Limb (tissue), 2 donors: Measurements from ENCODE around the gene LGALS8.

ENCODE experiments used
- DNase-seq, 2 donors: peaks; one replicate each; pipeline ENCODE4 v3.0.0-alpha.2; 2016; ENCODE audit errors: extremely low spot score in 2 of 2

The LGALS8 gene

GRCh38 chr1:236509203-236509602 lies 14.6 kb upstream of the LGALS8 start:
- no peak for DNase-seq

DNA sequence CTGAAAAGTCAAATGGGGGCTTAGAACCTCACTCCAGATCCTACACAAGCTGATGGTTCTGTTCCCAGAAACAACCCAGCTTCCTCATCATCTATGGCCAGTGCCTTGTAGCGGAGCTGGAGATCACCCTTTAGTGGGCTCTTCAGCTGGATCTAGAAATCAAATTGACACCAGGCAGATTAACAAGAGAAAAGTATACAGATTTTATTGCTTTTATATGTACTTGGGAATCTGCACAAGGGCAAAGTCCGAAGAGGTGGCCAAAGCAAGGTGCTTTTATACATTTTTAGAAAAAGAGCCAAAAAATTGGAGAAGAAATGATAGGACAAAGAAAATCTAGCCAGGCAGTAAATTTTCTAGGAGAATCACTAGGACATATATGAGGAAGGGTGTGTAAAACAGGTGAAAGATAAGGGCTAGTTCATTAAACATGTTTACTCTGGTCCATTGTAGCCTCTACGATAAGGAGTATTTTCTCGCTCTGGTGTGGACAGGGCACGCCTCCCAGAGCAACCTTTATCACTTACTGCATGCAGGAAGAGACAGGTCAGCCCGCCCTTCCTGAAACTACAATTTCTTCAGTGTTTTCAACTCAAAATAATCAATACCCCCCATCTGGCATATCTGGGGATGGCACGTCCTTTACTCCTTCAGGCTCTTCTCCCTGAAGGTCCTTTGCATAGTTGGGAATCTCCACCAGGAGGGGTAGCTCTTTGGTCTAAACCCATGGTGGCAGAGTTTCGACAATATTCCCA lies 14.0 kb upstream of the LGALS8 start:
- no peak for DNase-seq

GRCh38 chr1:236511735-236512418 lies 11.9 kb upstream of the LGALS8 start:
- DNase-seq: no peak

- no peak for DNase-seq
Measured at GRCh38 chr1:236514703-236515442, 8.9 kb upstream of the LGALS8 start.

- peak in 1 of 2 donors; percentile 28 for DNase-seq
Measured at GRCh38 chr1:236515443-236515958, 8.3 kb upstream of the LGALS8 start.

GRCh38 chr1:236516929-236517704 lies 6.7 kb upstream of the LGALS8 start:
- DNase-seq: no peak

DNA sequence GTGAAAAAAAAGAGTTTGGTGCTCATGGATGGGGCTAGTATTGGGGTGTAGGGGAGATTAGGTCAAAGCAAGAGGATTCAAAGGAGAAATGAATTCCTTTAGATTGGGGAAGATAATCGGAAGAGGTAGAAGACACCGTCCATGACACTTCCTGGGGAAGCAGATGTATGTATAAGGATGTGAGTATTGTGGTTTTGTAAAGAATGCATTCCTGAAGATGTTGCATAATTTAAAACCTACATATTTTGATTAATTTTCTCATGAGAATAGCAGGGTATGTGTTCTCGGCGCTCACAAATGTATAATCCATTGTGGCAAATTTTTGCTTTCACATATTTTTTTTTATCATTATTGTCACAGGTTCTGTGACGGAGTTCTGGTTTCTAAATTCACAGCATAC lies 5.5 kb upstream of the LGALS8 start:
- no peak for DNase-seq

DNA sequence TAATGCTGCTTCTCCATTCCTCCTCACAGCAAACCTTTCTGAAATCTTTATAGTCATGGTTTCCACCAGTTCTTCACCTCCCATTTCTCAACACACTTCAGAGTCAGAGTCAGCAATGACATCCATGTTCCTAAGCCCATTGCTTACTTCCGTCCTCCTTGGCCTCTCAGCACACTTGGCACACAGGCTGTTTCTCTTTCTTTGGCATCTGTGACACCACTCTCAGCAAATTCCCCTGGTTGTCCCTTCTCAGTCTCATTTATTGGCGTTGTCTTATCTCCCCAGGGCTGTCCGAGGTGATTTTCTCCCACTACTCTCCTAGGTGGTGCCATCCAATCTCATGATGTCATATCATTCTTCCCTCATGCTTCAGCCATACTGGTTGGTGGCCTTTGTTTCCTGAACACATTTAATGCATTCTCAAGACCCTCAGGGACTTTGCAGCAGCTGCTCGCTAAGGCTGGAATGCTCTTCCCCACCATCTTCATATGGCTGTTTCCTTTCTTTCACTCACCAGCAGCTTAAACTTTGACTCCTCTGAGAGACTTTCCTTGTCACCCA lies 3.3 kb upstream of the LGALS8 start:
- no peak for DNase-seq

DNA sequence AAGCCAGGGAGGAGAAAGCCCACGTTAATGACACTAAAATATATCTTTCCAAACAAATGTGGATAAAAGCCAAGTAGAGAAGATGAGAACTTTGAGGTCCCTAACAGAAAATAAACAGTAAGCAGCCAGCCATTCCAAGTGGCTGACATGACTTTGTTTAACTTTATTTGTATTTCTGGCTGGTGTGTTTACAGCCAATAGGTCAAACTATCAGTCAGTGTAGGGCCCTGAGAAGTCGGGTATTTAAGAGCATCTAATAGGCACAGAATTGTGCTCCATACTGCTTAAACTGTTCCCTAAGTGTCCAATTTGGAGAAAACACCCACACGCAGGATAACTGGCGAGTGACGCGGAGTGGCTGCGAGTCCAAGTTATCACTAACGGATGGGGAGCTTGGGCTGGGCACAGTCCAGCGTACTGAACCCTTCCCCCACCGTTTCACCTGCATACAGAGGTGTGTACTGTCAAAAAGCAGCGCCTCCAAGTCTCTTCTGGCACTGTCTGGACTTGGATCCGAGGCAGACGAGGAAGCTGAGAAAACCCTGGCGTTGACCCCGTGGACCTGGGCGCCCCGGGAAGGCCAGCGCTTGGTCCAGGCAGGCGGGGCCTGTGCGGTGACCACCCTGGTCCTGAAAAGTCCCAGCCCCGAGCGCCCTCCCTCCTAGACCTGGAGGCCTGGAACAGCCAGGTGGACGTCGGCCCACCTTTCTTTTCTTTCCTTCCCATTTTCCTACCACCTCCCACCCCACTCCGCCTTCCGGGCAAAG lies 662 bp upstream of the LGALS8 start:
- DNase-seq: no peak

- DNase-seq: peak; percentile 68 to 70
Measured at GRCh38 chr1:236524142-236524894, 536 bp downstream of the LGALS8 start.

GRCh38 chr1:236524895-236525184 lies 1.1 kb downstream of the LGALS8 start:
- DNase-seq: no peak

- no peak for DNase-seq
Measured at GRCh38 chr1:236526079-236526478, 2.3 kb downstream of the LGALS8 start.

- DNase-seq: no peak
Measured at GRCh38 chr1:236530286-236530685, 6.5 kb downstream of the LGALS8 start.

DNA sequence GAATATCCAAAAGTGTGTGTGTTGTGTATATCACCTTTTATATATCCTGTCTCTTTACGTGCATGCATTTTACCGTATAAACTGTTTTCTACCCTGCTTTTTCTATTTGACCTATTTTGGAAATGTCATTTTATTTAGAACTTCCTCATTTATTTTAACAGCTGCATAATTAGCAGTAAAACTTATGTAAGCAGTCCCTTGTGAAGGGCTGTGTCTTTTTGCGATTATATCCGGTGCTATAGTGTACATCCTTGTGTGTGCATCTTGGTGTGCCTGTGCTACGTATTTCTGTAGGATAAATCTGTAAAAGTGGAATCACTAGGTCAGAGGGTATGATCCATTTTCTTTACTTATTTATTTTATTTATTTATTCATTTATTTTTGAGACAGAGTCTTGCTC lies 7.2 kb downstream of the LGALS8 start:
- DNase-seq: no peak

DNA sequence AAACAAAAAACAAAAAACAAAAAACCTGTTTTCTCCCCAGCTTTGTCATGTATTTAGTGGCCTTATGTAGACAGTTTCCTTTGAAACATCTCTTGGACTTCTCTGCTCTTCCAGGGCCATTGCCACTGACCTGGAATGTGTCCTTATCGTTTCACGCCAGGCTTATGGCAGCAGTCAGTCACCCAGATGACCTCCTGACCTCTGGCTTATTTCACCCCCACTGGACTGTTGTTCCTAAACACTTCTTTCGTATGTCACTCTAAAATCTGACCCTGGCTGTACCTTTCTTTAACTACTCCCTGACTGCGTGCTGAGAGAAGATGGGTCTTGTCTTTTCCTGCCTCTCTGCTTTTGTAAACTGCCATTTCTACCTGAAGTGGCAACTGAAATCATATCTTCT lies 9.1 kb downstream of the LGALS8 start:
- no peak for DNase-seq

GRCh38 chr1:236534151-236534651 lies 10.4 kb downstream of the LGALS8 start:
- no peak for DNase-seq

DNA sequence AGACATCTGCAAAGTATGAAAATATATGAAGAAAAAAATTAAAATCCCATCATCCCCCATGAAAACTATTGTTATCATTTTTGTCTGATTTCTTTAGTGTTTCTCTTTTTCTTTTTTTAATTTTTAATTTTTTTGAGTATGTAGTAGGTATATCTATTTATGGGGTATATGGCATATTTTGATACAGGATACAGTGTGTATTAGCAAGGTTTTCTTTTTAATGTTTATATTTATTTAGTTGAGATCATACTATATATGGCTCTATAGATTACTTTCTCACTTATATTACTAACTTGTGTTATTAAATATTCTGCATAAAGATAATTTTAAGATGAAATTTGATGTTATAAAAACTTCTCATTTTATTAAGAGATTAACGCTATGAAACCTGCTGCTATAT lies 11.4 kb downstream of the LGALS8 start:
- no peak for DNase-seq

- DNase-seq: no peak
Measured at GRCh38 chr1:236535662-236536161, 11.9 kb downstream of the LGALS8 start.

DNA sequence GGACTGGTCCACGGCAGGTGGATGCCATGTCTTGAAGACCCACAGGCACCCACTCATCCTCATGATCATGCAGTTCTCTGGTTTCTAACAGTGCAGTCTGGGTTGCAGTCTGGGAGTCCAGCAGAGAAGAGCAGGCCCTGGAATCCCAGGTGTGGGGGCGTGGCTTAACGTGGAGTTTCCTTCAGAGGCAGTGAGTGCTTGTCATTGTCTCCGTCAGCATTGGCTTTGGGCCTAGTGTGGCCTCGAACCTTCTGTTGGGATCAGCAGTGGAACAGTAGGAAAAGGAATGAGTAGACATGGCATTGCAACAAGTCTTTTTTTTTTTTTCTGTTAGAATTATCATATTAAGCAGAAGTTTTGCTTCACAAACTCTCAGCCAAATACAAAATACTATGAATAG lies 12.8 kb downstream of the LGALS8 start:
- DNase-seq: no peak
